GM20431 (cell line): ENCODE results near the gene ABLIM2.
"Not testable (repeated sequence)": the region's sequence is repeated elsewhere in the genome, so short reads cannot be mapped to it uniquely, and the experiment has no call there.

Experiments used
- in situ Hi-C: fragments of 300-500 bp; cut with MseI, MboI; formaldehyde crosslinking; loops from one replicate; pipeline ENCODE4 v1.15.0; 2020; ENCODE audit warnings: low sequenced_read_pairs; ENCODE audit not compliant: unreplicated experiment

The ABLIM2 gene

DNA sequence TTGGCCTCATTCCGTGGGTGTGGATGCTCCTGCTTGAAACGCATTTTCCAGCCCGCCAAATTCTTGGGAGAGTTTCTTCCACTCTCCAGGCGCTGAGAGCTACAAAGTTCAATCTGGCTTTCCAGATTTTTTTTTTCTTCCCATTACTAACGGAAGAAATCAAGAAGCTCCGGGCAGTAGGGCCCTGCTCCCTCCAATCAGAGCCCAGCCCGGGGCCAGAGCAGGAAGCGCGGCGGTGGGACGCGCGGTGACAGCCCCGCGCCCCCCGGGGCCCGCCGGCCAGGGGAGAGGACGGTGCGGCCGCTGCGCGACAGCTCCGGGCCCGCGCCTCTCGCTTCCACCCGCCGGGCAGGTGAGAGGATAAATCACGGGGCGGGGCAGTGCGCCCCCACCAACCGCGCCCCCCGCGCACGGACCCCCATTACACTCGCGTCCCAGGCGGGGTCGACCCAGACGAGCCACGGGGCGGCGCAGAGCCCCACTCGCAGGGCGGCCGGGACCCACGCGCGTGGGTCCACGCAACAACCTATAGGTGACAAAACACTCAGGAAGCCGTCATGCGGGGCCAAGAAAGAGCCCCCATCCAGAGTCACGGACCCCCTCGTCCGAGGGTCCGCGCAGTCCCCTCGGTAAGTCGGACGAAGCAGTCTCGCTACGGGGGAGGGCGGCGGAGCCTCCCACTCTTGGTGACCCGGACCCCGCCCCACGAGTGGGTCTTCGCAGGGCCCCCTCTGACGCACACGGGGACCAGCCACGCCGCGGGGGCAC is 219.8 kb downstream of the ABLIM2 start:
- in situ Hi-C loops: no loop called here

DNA sequence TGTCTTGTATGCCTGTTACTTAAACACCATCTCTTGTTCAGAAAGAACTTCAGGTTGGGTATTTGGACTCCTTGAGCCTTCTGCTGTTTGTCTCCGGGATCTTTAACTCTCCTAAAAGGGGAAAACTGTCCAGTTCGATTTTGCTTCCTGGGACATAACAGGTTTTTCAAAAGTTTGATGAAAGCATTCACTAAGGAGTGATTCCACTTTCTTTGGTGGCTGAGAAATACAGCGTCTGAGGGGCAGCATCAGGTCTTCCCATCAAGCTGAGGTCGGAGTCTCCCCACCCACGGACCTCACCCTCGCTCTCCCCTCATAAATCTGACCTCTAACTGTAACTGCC is 220.4 kb downstream of the ABLIM2 start:
- in situ Hi-C loops: no loop called here

DNA sequence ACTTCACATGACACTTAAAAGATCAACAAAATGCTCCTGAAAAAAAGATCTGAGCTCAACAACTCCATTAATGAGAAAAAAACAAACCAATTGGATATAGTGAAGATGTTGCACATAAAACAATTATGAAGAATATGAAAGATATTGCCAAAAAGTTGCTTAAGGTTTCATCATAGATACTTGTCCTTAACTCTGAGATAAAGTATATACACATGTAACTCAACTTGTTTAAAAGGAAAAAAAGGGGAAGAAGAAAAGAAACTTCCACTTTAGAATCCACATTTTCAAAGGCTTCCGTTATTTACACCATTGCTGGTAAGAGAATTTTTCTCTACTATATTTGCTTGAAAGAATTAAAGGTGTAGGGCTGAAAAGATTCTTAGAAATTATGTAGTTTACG is 221.6 kb downstream of the ABLIM2 start:
- in situ Hi-C loops: no loop called here

DNA sequence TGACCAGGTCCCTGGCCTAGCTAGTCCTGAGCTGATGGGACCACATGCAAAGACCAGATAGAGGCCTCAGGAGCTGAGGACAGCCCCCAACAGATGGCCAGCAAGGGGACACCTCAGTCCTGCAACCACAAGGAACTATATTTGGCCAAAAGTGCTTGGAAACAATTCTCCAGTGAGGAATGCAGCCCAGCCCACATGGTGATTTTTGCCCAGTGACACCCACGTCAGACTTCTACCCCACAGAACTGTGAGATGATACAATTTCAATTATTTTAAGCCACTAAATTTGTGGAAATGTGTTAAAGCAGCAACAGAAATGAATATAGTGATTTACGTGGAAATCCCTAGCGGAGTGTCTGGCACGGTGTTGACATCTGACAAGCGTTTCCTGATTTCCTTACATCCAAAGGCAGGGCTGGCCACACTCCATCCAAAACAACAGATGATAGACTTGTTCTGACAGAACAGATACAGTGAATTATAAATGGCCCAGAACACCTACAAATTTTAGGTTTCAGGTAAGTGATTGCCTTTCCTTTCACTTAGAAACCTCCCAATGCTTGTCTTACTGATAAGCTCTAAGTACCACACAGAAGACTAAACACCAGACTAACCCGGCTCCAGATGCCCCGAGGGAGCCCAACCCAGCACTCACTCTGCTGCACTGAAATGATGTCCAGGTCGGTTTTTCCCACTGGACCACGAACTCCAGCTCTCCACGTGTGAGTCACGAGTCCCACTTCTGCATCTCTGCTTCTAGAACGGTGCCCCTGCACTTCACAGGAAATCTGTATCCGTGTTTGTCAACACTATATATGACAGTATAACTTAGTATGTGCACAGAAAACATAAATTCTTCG is 224.7 kb downstream of the ABLIM2 start:
- in situ Hi-C loops: no loop called here

DNA sequence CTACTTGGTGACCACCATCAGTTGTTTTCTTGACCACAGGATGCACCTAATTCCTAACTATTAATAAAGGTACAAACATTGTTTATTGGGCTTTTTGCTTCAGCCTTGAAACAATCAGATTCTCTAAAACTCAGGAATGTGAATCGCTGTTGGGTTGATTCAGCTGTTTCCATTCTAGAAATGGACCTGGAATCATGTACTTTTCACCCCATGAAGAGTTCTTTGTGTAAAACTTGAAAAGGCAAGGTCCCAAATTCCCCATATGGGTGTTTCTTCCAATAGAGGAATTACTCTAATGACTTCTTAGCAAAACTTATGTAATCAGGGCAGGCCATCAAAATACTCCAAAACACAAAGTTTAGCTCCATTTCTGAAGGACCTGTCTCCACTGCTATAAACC is 226.3 kb downstream of the ABLIM2 start:
- in situ Hi-C loops: no loop called here

DNA sequence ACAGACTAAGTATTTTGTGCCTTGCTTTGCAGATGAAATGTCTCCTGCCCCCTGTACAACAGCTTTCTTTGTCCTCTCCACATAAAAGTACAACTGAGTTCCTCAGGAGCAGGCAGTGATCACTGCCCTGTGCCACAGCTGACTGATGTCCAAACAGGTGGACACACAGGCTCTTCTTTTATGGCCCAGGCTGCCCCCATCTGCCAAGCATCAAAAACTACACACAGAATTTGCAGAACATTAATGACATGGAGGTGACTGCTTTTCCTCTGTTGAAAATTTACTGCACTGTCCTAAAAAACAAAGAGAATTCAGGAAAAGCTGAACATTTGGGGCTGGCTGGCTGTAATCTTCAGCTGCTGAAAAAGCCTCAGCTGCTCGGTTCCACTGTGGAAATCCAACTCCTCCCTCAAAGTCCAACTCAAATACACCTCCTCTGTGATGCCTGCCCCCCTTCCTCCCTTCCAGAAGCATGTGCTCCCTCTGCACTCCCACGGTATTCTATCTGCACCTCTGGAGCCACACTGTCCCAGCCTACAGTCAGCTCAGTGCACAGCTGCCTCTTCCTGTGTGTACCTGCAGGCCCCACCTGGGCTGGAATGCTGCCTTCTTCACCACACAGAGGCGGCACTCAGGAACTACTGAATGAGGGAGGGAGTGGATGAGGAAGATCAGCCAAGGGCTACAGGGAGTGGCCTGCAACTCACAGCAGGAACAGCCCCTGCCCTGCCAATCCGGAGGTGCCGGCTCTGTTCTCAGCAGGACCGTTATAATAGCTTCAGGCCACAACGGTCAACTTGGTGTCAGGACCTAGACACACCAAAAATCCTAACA is 229.3 kb downstream of the ABLIM2 start:
- in situ Hi-C loops: no loop called here

DNA sequence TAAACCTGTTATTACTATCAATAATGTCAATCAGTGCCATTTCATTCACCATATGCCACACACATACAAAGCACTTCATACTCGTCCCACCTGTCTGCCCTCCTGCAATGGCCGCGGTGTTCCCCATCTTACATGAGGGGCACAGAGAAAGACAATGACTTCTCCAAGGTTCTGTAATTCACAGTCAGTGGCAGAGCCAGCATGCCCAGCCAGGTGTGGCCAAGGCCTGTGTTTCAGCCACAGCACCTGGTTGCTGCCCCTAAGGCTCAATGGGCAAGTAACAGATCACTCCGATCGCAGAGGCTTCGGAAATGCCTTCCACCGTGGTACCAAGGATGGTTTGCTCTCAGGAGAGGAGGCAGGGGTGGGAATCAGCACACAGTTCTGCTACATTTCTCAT is 229.9 kb downstream of the ABLIM2 start:
- in situ Hi-C loops: no loop called here

DNA sequence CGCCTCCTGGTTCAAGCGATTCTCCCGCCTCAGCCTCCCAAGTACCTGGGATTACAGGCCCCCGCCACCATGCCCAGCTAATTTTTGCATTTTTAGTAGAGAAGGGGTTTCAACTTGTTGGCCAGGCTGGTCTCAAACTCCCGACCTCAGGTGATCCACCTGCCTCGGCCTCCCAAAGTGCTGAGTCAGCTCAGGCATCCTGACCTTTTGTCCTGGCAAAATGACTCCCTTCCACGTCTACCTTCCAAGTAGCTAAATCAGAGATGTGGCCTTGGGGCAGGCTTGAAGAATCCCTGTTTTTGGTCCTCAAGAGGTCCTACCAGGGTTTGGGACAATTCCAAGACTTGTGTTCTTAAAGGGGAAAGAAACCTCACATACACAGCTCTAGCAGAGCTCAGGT is 231.8 kb downstream of the ABLIM2 start:
- in situ Hi-C loops: no loop called here

DNA sequence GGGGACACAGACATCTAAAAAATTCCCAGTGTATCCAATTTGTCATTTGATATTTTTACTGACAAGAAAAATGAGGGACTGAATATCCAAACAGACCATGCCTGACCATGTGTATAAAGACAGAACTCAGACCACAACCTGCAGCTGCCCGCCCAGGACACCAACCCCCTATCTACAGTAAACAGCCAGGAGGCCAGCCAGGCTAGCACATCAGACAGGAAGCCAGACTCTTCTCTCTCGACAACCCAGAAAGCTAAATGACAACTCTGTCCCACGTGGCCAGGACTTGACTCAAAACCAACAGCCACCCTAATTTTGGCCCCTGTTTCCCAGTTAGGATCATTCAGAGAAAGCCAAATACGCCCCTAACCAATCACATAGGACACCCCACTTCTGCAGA is 234.0 kb downstream of the ABLIM2 start:
- in situ Hi-C loops: no loop called here

DNA sequence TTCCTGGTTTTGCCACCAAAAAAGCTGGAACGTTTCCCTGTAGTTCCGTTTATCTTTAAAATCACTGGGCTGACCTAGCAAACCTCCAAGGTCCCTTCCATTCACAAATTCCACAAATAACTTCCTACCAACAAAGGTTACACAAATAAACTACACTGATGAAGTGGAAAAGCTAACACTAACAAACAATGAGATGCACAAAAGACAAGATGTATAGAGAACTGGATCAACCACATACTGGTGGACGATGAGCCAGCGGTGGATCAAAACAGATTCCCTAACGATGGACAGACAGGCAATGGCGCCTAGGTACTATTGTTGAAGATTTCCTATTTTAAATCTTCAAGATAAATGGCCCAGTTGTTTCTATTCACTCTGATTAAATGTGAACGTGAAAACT is 234.4 kb downstream of the ABLIM2 start:
- in situ Hi-C loops: no loop called here

DNA sequence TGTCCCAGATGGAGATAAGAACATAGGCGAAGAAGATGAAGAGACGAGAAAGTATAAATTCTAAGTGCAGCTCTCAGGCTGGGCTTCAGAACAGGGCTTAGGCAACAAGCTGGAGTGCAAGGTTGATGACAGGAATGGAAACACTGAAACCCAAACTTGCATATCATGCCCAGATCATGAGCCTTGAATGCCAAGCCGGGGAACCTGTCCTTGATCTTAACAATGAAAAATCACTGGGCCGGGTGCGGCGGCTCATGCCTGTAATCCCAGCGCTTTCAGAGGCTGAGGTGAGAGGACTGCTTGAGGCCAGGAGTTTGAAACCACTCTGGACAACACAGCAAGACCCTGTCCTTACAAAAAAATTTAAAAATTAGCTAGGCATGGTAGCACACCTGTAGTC is 236.1 kb downstream of the ABLIM2 start:
- in situ Hi-C loops: no loop called here

DNA sequence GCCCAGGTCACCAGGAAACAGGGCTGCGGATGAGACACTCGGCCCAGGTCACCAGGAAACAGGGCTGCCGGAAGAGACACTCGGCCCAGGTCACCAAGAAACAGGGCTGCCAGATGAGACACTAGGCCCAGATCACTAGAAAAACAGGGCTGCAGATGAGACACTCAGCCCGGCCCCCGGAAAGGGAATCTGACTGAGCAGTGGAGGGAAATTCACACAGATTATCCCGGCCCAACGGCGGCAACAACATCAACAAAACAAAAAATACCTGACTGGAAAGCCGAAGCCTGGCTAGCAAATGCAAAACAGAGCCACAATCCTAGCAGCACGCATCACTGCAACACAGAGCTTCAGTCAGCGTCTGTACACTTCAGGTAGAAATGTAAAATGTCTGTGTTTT is 239.6 kb downstream of the ABLIM2 start:
- in situ Hi-C loops: no loop called here

DNA sequence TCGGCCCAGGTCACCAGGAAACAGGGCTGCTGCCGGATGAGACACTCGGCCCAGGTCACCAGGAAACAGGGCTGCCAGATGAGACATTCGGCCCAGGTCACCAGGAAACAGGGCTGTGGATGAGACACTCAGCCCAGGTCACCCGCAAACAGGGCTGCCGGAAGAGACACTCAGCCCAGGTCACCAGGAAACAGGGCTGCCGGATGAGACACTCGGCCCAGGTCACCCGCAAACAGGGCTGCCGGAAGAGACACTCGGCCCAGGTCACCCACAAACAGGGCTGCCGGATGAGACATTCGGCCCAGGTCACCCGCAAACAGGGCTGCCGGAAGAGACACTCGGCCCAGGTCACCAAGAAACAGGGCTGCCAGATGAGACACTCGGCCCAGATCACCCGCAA is 240.4 kb downstream of the ABLIM2 start:
- in situ Hi-C loops: not testable (repeated sequence)

DNA sequence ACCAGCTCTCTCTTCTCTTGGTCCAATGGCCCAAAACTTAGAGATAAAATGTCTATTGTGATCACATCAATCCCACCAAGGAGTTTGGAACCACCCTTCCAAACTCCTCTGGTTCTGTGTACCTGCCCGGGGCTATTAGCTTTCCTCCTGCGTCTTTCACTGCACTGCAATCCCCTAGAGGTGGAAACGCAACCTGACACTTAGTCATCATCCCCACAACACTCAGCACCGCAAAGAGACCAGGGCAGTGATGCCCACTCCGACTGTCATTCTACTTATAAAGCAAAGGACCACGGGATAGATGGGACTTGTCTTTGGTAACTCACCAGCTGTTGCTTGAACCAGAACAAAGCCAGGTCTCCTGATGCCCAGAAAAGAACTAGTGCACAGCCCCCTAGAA is 240.9 kb downstream of the ABLIM2 start:
- in situ Hi-C loops: no loop called here

DNA sequence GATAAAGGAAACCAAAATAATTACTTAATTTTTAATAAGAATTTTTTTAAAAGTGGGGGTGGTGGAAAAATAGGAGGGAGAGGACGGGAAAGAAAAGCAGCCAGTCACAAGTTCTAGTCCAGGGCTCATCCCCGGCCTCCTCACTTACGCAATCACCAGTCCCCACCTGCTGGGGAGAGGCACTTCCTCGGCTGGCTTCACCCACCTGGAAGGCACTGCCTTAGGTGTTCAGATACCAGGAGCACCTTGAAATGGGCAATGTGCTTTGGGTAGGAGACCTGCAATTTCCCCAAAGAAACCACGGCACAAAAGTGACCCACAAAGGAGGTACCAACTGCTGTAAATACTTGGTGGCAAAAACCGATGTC is 242.8 kb downstream of the ABLIM2 start:
- in situ Hi-C loops: no loop called here
